HepG2 (cell line): ENCODE measurements around the gene MTHFD1L. TPM values are rescaled to one million over a fixed set of nuclear protein-coding genes. Genes with fewer than 3 reads are reported as not detected.

Source experiments
- CBX2 ChIP-seq, 2 experiments: fragments of 200-600 bp in 1 of 2; sonication (generic); formaldehyde crosslinking in 1 of 2; IDR thresholded peaks; 2 replicates each; pipeline versions ENCODE4 v1.7.0 to v1.8.1; 2018 to 2022; ENCODE audit warnings: low read depth in 2 of 2, low read length in 1 of 2, mild to moderate bottlenecking in 1 of 2, missing genetic modification reagents in 1 of 2
- CREB1 ChIP-seq, 2 experiments: fragments of 450-650 bp in 1 of 2; IDR thresholded peaks; 2 replicates each; pipeline ENCODE4 v1.6.1; 2016 to 2017; ENCODE audit warnings: control low read depth in 1 of 2, mild to moderate bottlenecking in 1 of 2, missing compliant biosample characterization in 1 of 2, missing genetic modification characterization in 1 of 2
- DMAP1 ChIP-seq: IDR thresholded peaks from 2 replicates; pipeline ENCODE4 v1.6.1; 2016
- HNRNPLL ChIP-seq: fragments of 200-400 bp; formaldehyde crosslinking; IDR thresholded peaks from 2 replicates; pipeline ENCODE4 v1.6.1; 2017; ENCODE audit warnings: mild to moderate bottlenecking, low read depth, low read length; ENCODE audit not compliant: poor library complexity, severe bottlenecking
- ISL2 ChIP-seq: sonication (generic); formaldehyde crosslinking; IDR thresholded peaks from 2 replicates; pipeline ENCODE4 v1.5.0; 2020; ENCODE audit warnings: missing genetic modification reagents
- KDM1A ChIP-seq: IDR thresholded peaks from 2 replicates; pipeline ENCODE4 v1.6.1; 2016; ENCODE audit warnings: missing compliant biosample characterization
- KLF16 ChIP-seq, 2 experiments: sonication (generic) in 1 of 2; formaldehyde crosslinking in 1 of 2; IDR thresholded peaks; 2 replicates each; pipeline versions ENCODE4 v1.6.1 to v1.8.0; 2016 to 2023; ENCODE audit warnings: missing genetic modification reagents in 2 of 2, missing compliant biosample characterization in 1 of 2
- MBNL3 ChIP-seq: fragments of 250-450 bp; sonication (Bioruptor Pico); conservative IDR thresholded peaks from 2 replicates; pipeline ENCODE4 v1.8.0; 2022; ENCODE audit warnings: mild to moderate bottlenecking, inconsistent platforms
- NBN ChIP-seq: fragments of 450-650 bp; conservative IDR thresholded peaks from 2 replicates; pipeline ENCODE4 v1.6.1; 2017
- PHB2 ChIP-seq: fragments of 450-650 bp; IDR thresholded peaks from 2 replicates; pipeline ENCODE4 v1.6.1; 2018; ENCODE audit not compliant: partially characterized antibody
- POLR2AphosphoS2 ChIP-seq: IDR thresholded peaks from 2 replicates; pipeline ENCODE4 v1.6.1; 2011; ENCODE audit warnings: low read depth, low read length, improper control_type of control experiment
- PRDM4 ChIP-seq: sonication (generic); formaldehyde crosslinking; IDR thresholded peaks from 2 replicates; pipeline ENCODE4 v1.9.0; 2021; ENCODE audit warnings: missing genetic modification reagents, borderline replicate concordance
- RAD21 ChIP-seq: fragments of 450-650 bp; formaldehyde crosslinking; IDR thresholded peaks from 2 replicates; pipeline ENCODE4 v1.5.0; 2020; ENCODE audit warnings: mild to moderate bottlenecking
- RCOR2 ChIP-seq: IDR thresholded peaks from 2 replicates; pipeline ENCODE4 v1.6.1; 2016; ENCODE audit warnings: missing biosample characterization, missing genetic modification reagents
- SMARCC2 ChIP-seq: fragments of 450-650 bp; IDR thresholded peaks from 2 replicates; pipeline ENCODE4 v1.6.1; 2017; ENCODE audit warnings: antibody characterized with exemption, mild to moderate bottlenecking
- SOX6 ChIP-seq, 2 experiments: fragments of 450-650 bp in 1 of 2; sonication (generic) in 1 of 2; formaldehyde crosslinking in 1 of 2; IDR thresholded peaks; 2 replicates each; pipeline versions ENCODE4 v1.4.0 to v1.6.1; 2017 to 2020; ENCODE audit warnings: antibody characterized with exemption in 1 of 2, mild to moderate bottlenecking in 1 of 2, missing genetic modification reagents in 1 of 2
- SRSF1 ChIP-seq: fragments of 200-400 bp; formaldehyde crosslinking; optimal IDR thresholded peaks from 2 replicates; pipeline ENCODE3; 2017; ENCODE audit warnings: mild to moderate bottlenecking, low read depth, low read length, moderate library complexity
- ZBTB1 ChIP-seq: sonication (generic); formaldehyde crosslinking; IDR thresholded peaks from 2 replicates; pipeline ENCODE4 v1.4.0; 2020; ENCODE audit warnings: missing genetic modification reagents, borderline replicate concordance
- ZFAT ChIP-seq: sonication (generic); formaldehyde crosslinking; conservative IDR thresholded peaks from 2 replicates; pipeline ENCODE4 v1.8.1; 2023; ENCODE audit warnings: missing genetic modification reagents, inconsistent platforms
- ZNF350 ChIP-seq: sonication (generic); formaldehyde crosslinking; IDR thresholded peaks from 2 replicates; pipeline ENCODE4 v1.4.0; 2020; ENCODE audit warnings: mild to moderate bottlenecking, low read depth, missing genetic modification reagents, borderline replicate concordance
- ZNF557 ChIP-seq: sonication (generic); formaldehyde crosslinking; IDR thresholded peaks from 2 replicates; pipeline ENCODE4 v1.4.0; 2020; ENCODE audit warnings: missing genetic modification reagents
- ZNF605 ChIP-seq: sonication (generic); formaldehyde crosslinking; IDR thresholded peaks from 2 replicates; pipeline ENCODE4 v1.8.0; 2022; ENCODE audit warnings: mild to moderate bottlenecking, missing genetic modification reagents
- ZNF720 ChIP-seq: sonication (generic); formaldehyde crosslinking; IDR thresholded peaks from 2 replicates; pipeline ENCODE4 v1.4.0; 2020; ENCODE audit warnings: missing genetic modification reagents
- ZNF780A ChIP-seq: sonication (generic); formaldehyde crosslinking; IDR thresholded peaks from 2 replicates; pipeline ENCODE4 v1.8.0; 2022; ENCODE audit warnings: mild to moderate bottlenecking, missing genetic modification reagents, moderate library complexity
- polyA plus RNA-seq, 8 experiments: library from polyadenylated mRNA; depleted of rRNA in 3 of 8; stranded (reverse) in 7 of 8; unstranded in 1 of 8; fragments of >200 nt; fragmentation: Illumina TruSeq in 4 of 8; extraction: Trizol in 4 of 8; gene quantifications; 2 replicates each; pipeline versions ENCODE4 v1.2.1 to v1.2.3, GENCODE V29; 2011 to 2016; ENCODE audit warnings: low read depth in 4 of 8, missing spikeins in 1 of 8, mixed read lengths in 1 of 8; ENCODE audit not compliant: insufficient read depth in 1 of 8
- total RNA-seq, 5 experiments: library from RNA; depleted of rRNA; stranded (reverse); fragments of >200 nt; fragmentation: Illumina TruSeq; extraction: Trizol; gene quantifications; 2 replicates each; pipeline ENCODE4 v1.2.3, GENCODE V29; 2016; ENCODE audit warnings: low read depth in 1 of 5
- TF ChIP-seq, protein P1 (sequence below): IDR thresholded peaks from 2 replicates; pipeline ENCODE4 v1.6.1; 2016; ENCODE audit warnings: low read depth
- TF ChIP-seq, protein P2 (sequence below): sonication (generic); formaldehyde crosslinking; IDR thresholded peaks from 2 replicates; pipeline ENCODE4 v1.5.0; 2020; ENCODE audit warnings: missing genetic modification reagents

MTHFD1L gene
- total and polyA plus RNA-seq, 2 of the 13 experiments (the other 11 are each of a cell fraction or from before 2014, with no cell fraction given): 24.0 to 39.6 TPM

DNA sequence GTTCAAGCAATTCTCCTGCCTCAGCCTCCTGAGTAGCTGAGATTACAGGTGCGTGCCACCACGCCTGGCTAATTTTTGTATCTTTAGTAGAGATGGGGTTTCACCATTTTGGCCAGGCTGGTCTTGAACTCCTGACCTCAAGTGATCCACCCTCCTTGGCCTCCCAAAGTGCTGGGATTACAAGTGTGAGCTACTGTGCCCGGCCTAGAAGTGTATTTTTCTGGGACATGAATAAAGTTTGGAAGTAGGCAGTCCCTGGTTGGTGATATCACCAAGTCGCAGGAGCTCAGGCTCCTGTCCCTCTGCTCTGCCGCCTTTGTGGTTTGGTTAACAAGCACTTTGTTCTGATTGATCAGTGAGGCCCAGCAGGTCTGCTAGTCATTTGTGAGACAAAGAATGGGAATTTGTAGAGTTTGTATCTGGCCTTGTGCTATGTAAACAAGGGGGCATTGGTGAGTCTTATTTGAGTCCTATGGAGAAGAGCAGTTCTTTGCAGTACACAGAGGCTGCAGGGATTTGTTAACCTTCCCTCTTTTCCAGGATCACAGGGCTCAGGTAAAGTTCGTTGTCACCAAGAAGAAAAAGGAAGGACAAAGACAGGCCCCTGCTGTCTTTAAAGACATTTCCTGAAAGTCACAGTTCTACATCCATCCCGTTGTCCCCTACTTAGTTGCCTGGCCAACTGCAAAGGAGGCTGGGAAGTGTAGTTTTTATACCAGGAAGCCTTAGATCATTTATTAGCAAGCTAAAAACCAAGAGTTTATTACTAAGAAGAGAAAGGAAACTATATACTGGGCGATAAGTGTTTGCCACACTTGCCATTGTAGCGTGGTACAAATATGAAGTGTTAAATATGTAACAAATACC lies 13.1 kb downstream of the MTHFD1L start (continued):
- TF ChIP-seq HNRNPLL (no peak), PHB2 (no peak), CBX2 (IDR thresholded peaks at IDR 0.05; ENCODE audit: low read depth, low read length) (no peak), CBX2 (CRISPR knock-in tag; IDR thresholded peaks at IDR 0.05; ENCODE audit: low read depth) (no peak), ZNF780A (CRISPR knock-in tag) (no peak), SMARCC2 (no peak), ZNF720 (CRISPR knock-in tag) (no peak), ZBTB1 (CRISPR knock-in tag) (no peak), ZNF557 (CRISPR knock-in tag) (no peak), NBN (no peak), DMAP1 (CRISPR knock-in tag) (no peak; the same call in 1 of the 2 replicates), ZFAT (CRISPR knock-in tag) (no peak), PRDM4 (no peak), RAD21 (no peak), MBNL3 (CRISPR knock-in tag) (no peak), POLR2AphosphoS2 (no peak), RCOR2 (CRISPR knock-in tag) (peak; percentile 24; the same call in 1 of the 2 replicates), SRSF1 (no peak), CREB1 (IDR thresholded peaks at IDR 0.05) (0 out of 2 replicates have a peak, but pooled peaks have one; percentile 27), CREB1 (CRISPR knock-in tag; IDR thresholded peaks at IDR 0.05) (peak; percentile 76), KDM1A (CRISPR knock-in tag) (no peak), ZNF350 (peak; percentile 67; the same call in 1 of the 2 replicates), KLF16 (CRISPR knock-in tag; IDR thresholded peaks at IDR 0.05) (peak in 1 of 2 experiments; percentile 45; a peak in 1 of 4 replicates), ISL2 (CRISPR knock-in tag) (peak; percentile 52; the same call in 1 of the 2 replicates), ZNF605 (CRISPR knock-in tag) (no peak), SOX6 (IDR thresholded peaks at IDR 0.05) (no peak), SOX6 (CRISPR knock-in tag; IDR thresholded peaks at IDR 0.05) (peak; percentile 98)
- TF ChIP-seq, protein P1, sequence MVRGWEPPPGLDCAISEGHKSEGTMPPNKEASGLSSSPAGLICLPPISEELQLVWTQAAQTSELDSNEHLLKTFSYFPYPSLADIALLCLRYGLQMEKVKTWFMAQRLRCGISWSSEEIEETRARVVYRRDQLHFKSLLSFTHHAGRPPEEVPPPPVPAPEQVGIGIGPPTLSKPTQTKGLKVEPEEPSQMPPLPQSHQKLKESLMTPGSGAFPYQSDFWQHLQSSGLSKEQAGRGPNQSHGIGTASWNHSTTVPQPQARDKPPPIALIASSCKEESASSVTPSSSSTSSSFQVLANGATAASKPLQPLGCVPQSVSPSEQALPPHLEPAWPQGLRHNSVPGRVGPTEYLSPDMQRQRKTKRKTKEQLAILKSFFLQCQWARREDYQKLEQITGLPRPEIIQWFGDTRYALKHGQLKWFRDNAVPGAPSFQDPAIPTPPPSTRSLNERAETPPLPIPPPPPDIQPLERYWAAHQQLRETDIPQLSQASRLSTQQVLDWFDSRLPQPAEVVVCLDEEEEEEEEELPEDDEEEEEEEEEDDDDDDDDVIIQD (CRISPR knock-in tag): no peak
- TF ChIP-seq, protein P2, sequence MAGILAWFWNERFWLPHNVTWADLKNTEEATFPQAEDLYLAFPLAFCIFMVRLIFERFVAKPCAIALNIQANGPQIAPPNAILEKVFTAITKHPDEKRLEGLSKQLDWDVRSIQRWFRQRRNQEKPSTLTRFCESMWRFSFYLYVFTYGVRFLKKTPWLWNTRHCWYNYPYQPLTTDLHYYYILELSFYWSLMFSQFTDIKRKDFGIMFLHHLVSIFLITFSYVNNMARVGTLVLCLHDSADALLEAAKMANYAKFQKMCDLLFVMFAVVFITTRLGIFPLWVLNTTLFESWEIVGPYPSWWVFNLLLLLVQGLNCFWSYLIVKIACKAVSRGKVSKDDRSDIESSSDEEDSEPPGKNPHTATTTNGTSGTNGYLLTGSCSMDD: no peak
